Gastrocnemius medialis (tissue), 4 donors: ENCODE data around the gene COG4. TPM values are rescaled to one million over a fixed set of nuclear protein-coding genes. Genes with fewer than 3 reads are reported as not detected.

Experiments
- ATAC-seq, 2 donors: fragments of 150-250 bp; one replicate each; pipeline ENCODE4 v1.9.1; 2016
- DNase-seq, 2 donors: peaks; one replicate each; pipeline ENCODE4 v3.0.0-alpha.2; 2019
- H3K27ac ChIP-seq, 4 donors: fragments of 200-600 bp; sonication (generic); 1 replicate in 1 of 4; 2 replicates in 3 of 4; pipeline ENCODE4 v1.5.1; 2016 to 2018; ENCODE audit warnings: mild to moderate bottlenecking in 2 of 4, moderate library complexity in 1 of 4
- H3K27me3 ChIP-seq, 3 donors: fragments of 200-600 bp; sonication (generic) in 2 of 3; 1 replicate in 1 of 3; 2 replicates in 2 of 3; pipeline versions ENCODE4 v1.5.1 to v1.6.0; 2016 to 2019; ENCODE audit warnings: mild to moderate bottlenecking in 1 of 3, moderate library complexity in 1 of 3
- H3K36me3 ChIP-seq, 2 donors: fragments of 200-600 bp; sonication (generic) in 1 of 2; one replicate each; pipeline ENCODE4 v1.5.1; 2017 to 2018
- H3K4me1 ChIP-seq, 2 donors: fragments of 200-600 bp; sonication (generic) in 1 of 2; one replicate each; pipeline ENCODE4 v1.5.1; 2016 to 2017; ENCODE audit warnings: mild to moderate bottlenecking in 2 of 2
- H3K4me3 ChIP-seq, 4 donors: fragments of 200-600 bp; sonication (generic) in 3 of 4; 1 replicate in 1 of 4; 2 replicates in 3 of 4; pipeline ENCODE4 v1.5.1; 2016 to 2019; ENCODE audit warnings: mild to moderate bottlenecking in 2 of 4
- H3K9me3 ChIP-seq, 3 donors: fragments of 200-600 bp; sonication (generic) in 2 of 3; 1 replicate in 1 of 3; 2 replicates in 2 of 3; pipeline ENCODE4 v1.5.1; 2016 to 2019
- CTCF ChIP-seq, 5 experiments: fragments of 450-650 bp in 3 of 5; fragments of 200-600 bp in 2 of 5; sonication (generic) in 2 of 5; IDR thresholded peaks in 4 of 5; conservative IDR thresholded peaks in 1 of 5; 1 replicate in 4 of 5; 2 replicates in 1 of 5; pipeline ENCODE4 v1.5.1; 2016 to 2019; ENCODE audit warnings: antibody characterized with exemption in 5 of 5, mild to moderate bottlenecking in 3 of 5, moderate library complexity in 3 of 5
- POLR2A ChIP-seq, 2 donors: fragments of 450-650 bp; IDR thresholded peaks; one replicate each; pipeline ENCODE4 v1.6.1; 2017; ENCODE audit warnings: antibody characterized with exemption in 2 of 2, mild to moderate bottlenecking in 2 of 2, moderate library complexity in 2 of 2
- in situ Hi-C, 4 donors: fragments of 200-750 bp; cut with MboI; loops; one replicate each; pipeline versions ENCODE4 v1.15.0 to v1.8.0; 2017; ENCODE audit warnings: low sequenced_read_pairs in 4 of 4
- intact Hi-C: fragments of 100-400 bp; cut with DNase I; formaldehyde crosslinking; loops from one replicate; pipeline ENCODE4 v1.15.1; 2023; ENCODE audit warnings: low total_unique reads
- total RNA-seq, 4 donors: library from RNA; depleted of rRNA; stranded (reverse); fragments of >200 nt; gene quantifications; one replicate each; pipeline versions ENCODE4 v1.1.0 to v1.2.3, GENCODE V29; 2016

The COG4 gene
- total RNA-seq, 4 donors from 2014 or later = 71.8 to 113 (median 82.0) TPM

- Histone ChIP-seq H3K27me3 (no peaks in the 10 kb centered on the region), H3K9me3 (no peaks in the 10 kb centered on the region), H3K27ac (peak overlapping the region; percentile 46 to 67 (median 54)), H3K36me3 (peaks cover 0 to 21% of the 10 kb centered on the region in 2 donors), H3K4me3 (no peak overlapping the region), H3K4me1 (peaks cover 6 to 10% of the 10 kb centered on the region in 2 donors)
- intact Hi-C loops (no loop called here), in situ Hi-C loops (no loop called here)
- DNase-seq (no peak), ATAC-seq (no peak)
- TF ChIP-seq CTCF (IDR thresholded peaks at IDR 0.05 in 4 of 5, conservative IDR thresholded peaks at IDR 0.05 in 1 of 5) (peak in 1 of 5 experiments; percentile 13), POLR2A (IDR thresholded peaks at IDR 0.05) (no peak)
These were observed 56.2 kb downstream of the COG4 start for GRCh38 chr16:70467113-70467512.

- H3K27me3 ChIP-seq = no peaks in the 10 kb centered on the region
- H3K9me3 ChIP-seq = no peaks in the 10 kb centered on the region
- H3K4me3 ChIP-seq = no peak overlapping the region
- peak overlapping the region in 2 of 4 donors; percentile 46 to 67 for H3K27ac ChIP-seq
- in situ Hi-C loops = no loop called here
- DNase-seq = no peak
- H3K36me3 ChIP-seq = peaks cover 0 to 21% of the 10 kb centered on the region in 2 donors
- intact Hi-C loops = no loop called here
- H3K4me1 ChIP-seq = peaks cover 6 to 10% of the 10 kb centered on the region in 2 donors
- no peak for TF ChIP-seq CTCF (IDR thresholded peaks at IDR 0.05 in 4 of 5, conservative IDR thresholded peaks at IDR 0.05 in 1 of 5)
- no peak for TF ChIP-seq POLR2A (IDR thresholded peaks at IDR 0.05)
- no peak for ATAC-seq
These were observed 56.6 kb downstream of the COG4 start for GRCh38 chr16:70466805-70467076.

- Histone ChIP-seq H3K27me3 (no peaks in the 10 kb centered on the region), H3K27ac (no peak overlapping the region), H3K9me3 (no peaks in the 10 kb centered on the region), H3K4me1 (peaks cover 7 to 11% of the 10 kb centered on the region in 2 donors), H3K36me3 (peaks cover 0 to 21% of the 10 kb centered on the region in 2 donors), H3K4me3 (no peak overlapping the region)
- DNase-seq (no peak), ATAC-seq (no peak)
- TF ChIP-seq POLR2A (IDR thresholded peaks at IDR 0.05) = no peak
- no peak for TF ChIP-seq CTCF (IDR thresholded peaks at IDR 0.05 in 4 of 5, conservative IDR thresholded peaks at IDR 0.05 in 1 of 5)
- in situ Hi-C loops (no loop called here), intact Hi-C loops (no loop called here)
These were observed 57.2 kb downstream of the COG4 start for GRCh38 chr16:70465999-70466804.

- Histone ChIP-seq H3K27ac (no peak overlapping the region), H3K4me3 (no peak overlapping the region), H3K9me3 (no peaks in the 10 kb centered on the region), H3K36me3 (peaks cover 0 to 21% of the 10 kb centered on the region in 2 donors), H3K27me3 (no peaks in the 10 kb centered on the region), H3K4me1 (peaks cover 15 to 16% of the 10 kb centered on the region in 2 donors)
- ATAC-seq = no peak
- TF ChIP-seq CTCF (IDR thresholded peaks at IDR 0.05 in 4 of 5, conservative IDR thresholded peaks at IDR 0.05 in 1 of 5) (no peak), POLR2A (IDR thresholded peaks at IDR 0.05) (no peak)
- in situ Hi-C loops (no loop called here), intact Hi-C loops (no loop called here)
- DNase-seq = no peak
These were observed 60.1 kb downstream of the COG4 start for GRCh38 chr16:70463235-70463634.
